Neural cell (in vitro differentiated cells): ENCODE measurements around the gene SLC15A2. TPM values are rescaled to one million over a fixed set of nuclear protein-coding genes. Genes with fewer than 3 reads are reported as not detected.

Source experiments
- H2AFZ ChIP-seq: fragments of 200-600, 300-800 bp; sonication (generic), shearing (Covaris generic); 2 replicates; pipeline ENCODE4 v1.6.0; 2014; ENCODE audit warnings: low read depth, mild to moderate bottlenecking, antibody characterized with exemption, low read length, moderate library complexity
- H3F3A ChIP-seq: fragments of 200-600 bp; shearing (Covaris generic); 2 replicates; pipeline ENCODE4 v1.6.1; 2016; ENCODE audit warnings: mild to moderate bottlenecking, moderate library complexity, mixed read lengths, antibody characterized with exemption, low read length; ENCODE audit not compliant: insufficient read depth, poor library complexity, severe bottlenecking
- H3K27ac ChIP-seq: fragments of 200-600, 300-800 bp; sonication (generic), shearing (Covaris generic); 2 replicates; pipeline ENCODE4 v1.5.1; 2014; ENCODE audit warnings: mild to moderate bottlenecking, low read length, moderate library complexity
- H3K27me3 ChIP-seq: fragments of 300-800, 200-600 bp; sonication (generic), shearing (Covaris generic); 2 replicates; pipeline ENCODE4 v1.6.0; 2014; ENCODE audit warnings: mild to moderate bottlenecking, low read depth, low read length, moderate library complexity; ENCODE audit not compliant: insufficient read depth
- H3K36me3 ChIP-seq: fragments of 300-800, 200-600 bp; sonication (generic), shearing (Covaris generic); 2 replicates; pipeline ENCODE4 v1.5.1; 2014; ENCODE audit warnings: mild to moderate bottlenecking, antibody characterized with exemption, low read length, moderate library complexity; ENCODE audit not compliant: insufficient read depth
- H3K4me2 ChIP-seq: fragments of 300-800, 200-600 bp; sonication (generic), shearing (Covaris generic); 2 replicates; pipeline ENCODE4 v1.6.0; 2014; ENCODE audit warnings: mild to moderate bottlenecking, low read length
- H3K4me3 ChIP-seq: fragments of 300-800, 200-600 bp; sonication (generic), shearing (Covaris generic); 2 replicates; pipeline ENCODE4 v1.5.1; 2014; ENCODE audit warnings: mild to moderate bottlenecking, low read length, moderate library complexity
- H3K79me2 ChIP-seq: fragments of 200-600 bp; shearing (Covaris generic); replicated peaks from 2 replicates; pipeline ENCODE4 v1.6.0; 2014; ENCODE audit warnings: mild to moderate bottlenecking, low read length, moderate library complexity; ENCODE audit not compliant: insufficient read depth
- H3K9ac ChIP-seq: fragments of 300-800, 200-600 bp; sonication (generic), shearing (Covaris generic); 2 replicates; pipeline ENCODE4 v1.6.1; 2016; ENCODE audit warnings: mild to moderate bottlenecking, low read length, mixed read lengths
- H3K9me2 ChIP-seq: fragments of 200-600 bp; shearing (Covaris generic); 2 replicates; pipeline ENCODE4 v1.6.1; 2016; ENCODE audit warnings: mild to moderate bottlenecking, low read length, mixed read lengths; ENCODE audit not compliant: insufficient read depth
- H3K9me3 ChIP-seq: fragments of 200-600, 300-800 bp; sonication (generic), shearing (Covaris generic); 2 replicates; pipeline ENCODE4 v1.6.1; 2016; ENCODE audit warnings: mild to moderate bottlenecking, mixed run types, low read length, moderate library complexity, mixed read lengths
- H4K20me1 ChIP-seq: fragments of 200-600 bp; shearing (Covaris generic); 2 replicates; pipeline ENCODE4 v1.6.1; 2016; ENCODE audit warnings: mild to moderate bottlenecking, mixed run types; ENCODE audit not compliant: insufficient read depth
- EP300 ChIP-seq: fragments of 450-650 bp; conservative IDR thresholded peaks from 2 replicates; pipeline ENCODE4 v1.6.1; 2014; ENCODE audit warnings: antibody characterized with exemption, mild to moderate bottlenecking, moderate library complexity; ENCODE audit not compliant: poor library complexity, severe bottlenecking
- EZH2 ChIP-seq: fragments of 200-600, 300-800 bp; shearing (Covaris generic), sonication (generic); IDR thresholded peaks from 2 replicates; pipeline ENCODE4 v1.6.1; 2014; ENCODE audit warnings: antibody characterized with exemption, low read length, borderline replicate concordance, mild to moderate bottlenecking; ENCODE audit not compliant: insufficient read depth, poor library complexity, severe bottlenecking
- MXI1 ChIP-seq: fragments of 450-650 bp; conservative IDR thresholded peaks from 2 replicates; pipeline ENCODE4 v1.6.1; 2014; ENCODE audit warnings: antibody characterized with exemption, mild to moderate bottlenecking; ENCODE audit not compliant: poor library complexity, severe bottlenecking
- POLR2AphosphoS5 ChIP-seq: IDR thresholded peaks from 2 replicates; pipeline ENCODE4 v1.6.1; 2012
- RAD21 ChIP-seq: fragments of 450-650 bp; conservative IDR thresholded peaks from 2 replicates; pipeline ENCODE4 v1.6.1; 2014; ENCODE audit warnings: antibody characterized with exemption, mild to moderate bottlenecking, moderate library complexity
- SMC3 ChIP-seq: fragments of 450-650 bp; conservative IDR thresholded peaks from 2 replicates; pipeline ENCODE4 v1.6.1; 2014; ENCODE audit warnings: antibody characterized with exemption, mild to moderate bottlenecking, moderate library complexity; ENCODE audit not compliant: poor library complexity
- TAF1 ChIP-seq: IDR thresholded peaks from 2 replicates; pipeline ENCODE4 v1.6.1; 2012; ENCODE audit warnings: low read depth
- polyA plus RNA-seq: library from polyadenylated mRNA; depleted of rRNA; stranded (reverse); fragments of >200 nt; gene quantifications from 2 replicates; pipeline ENCODE4 v1.2.3, GENCODE V29; 2014
- TF ChIP-seq, protein P1 (sequence below): fragments of 450-650 bp; IDR thresholded peaks from 2 replicates; pipeline ENCODE4 v1.5.1; 2014; ENCODE audit warnings: antibody characterized with exemption, mild to moderate bottlenecking, moderate library complexity; ENCODE audit not compliant: poor library complexity, severe bottlenecking
- TF ChIP-seq, protein P2 (sequence below): IDR thresholded peaks from 2 replicates; pipeline ENCODE4 v1.6.1; 2012; ENCODE audit warnings: borderline replicate concordance

The SLC15A2 gene
- polyA plus RNA-seq, 1 donor from 2014 or later: 1.6 TPM

DNA sequence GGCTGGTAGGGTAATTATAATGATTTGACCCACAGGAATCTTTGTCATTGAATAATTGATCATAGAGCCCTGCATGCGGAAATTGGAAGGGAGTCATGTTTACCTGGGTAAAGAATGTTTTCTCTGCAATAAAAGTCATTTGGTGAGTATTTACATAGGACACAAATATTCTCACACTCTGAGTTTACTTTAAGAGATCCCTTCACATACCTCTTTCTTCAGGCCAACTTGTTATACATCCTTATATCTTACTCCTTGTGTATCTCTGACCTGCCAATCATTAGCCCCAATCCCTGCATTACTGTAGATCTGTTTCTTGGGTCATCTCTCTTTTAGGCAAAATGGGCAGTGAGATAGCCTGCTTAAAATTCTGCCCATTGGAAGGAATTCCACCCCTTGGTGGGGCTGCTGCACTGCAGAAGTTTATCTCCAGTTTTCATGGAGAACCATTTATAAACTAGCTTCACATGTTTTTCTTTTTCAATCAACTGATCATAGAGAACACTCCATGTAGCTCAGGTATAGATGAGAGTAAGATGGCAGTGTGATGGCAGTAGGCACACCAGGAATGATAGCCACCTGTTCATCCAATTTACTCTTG is 81.6 kb downstream of the SLC15A2 start:
- Histone ChIP-seq H3K4me3 (no peak overlapping the region), H3K27ac (no peak overlapping the region), H3K36me3 (no peaks in the 10 kb centered on the region), H3K9me3 (no peaks in the 10 kb centered on the region), H3F3A (no peaks in the 10 kb centered on the region), H3K9ac (no peak overlapping the region), H4K20me1 (no peaks in the 10 kb centered on the region), H3K4me2 (no peak overlapping the region), H3K79me2 (no peaks in the 10 kb centered on the region), H2AFZ (no peak overlapping the region), H3K9me2 (no peaks in the 10 kb centered on the region), H3K27me3 (no peaks in the 10 kb centered on the region)
- TF ChIP-seq TAF1: no peak

DNA sequence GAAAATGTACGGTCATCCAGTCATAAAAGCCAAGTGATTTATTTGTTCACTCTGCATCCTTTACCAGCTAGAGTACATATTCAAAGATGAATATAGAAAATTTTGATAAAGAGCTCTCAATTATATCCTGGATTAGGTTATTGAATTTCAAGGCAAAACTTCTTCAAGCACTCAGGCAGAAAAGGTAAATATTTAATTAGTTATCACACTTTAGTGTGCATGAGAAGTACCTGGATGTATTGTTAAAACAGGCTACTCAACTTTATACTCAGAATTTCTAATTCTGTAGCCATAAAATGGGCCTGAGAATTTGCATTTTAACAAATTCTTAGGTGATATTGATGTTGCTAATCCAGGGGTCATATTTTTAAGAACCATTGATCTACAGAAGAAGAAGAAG is 82.5 kb downstream of the SLC15A2 start:
- Histone ChIP-seq H3K79me2 (no peaks in the 10 kb centered on the region), H3K36me3 (no peaks in the 10 kb centered on the region), H3K27me3 (no peaks in the 10 kb centered on the region), H4K20me1 (no peaks in the 10 kb centered on the region), H2AFZ (no peak overlapping the region), H3K9me3 (no peaks in the 10 kb centered on the region), H3K9ac (no peak overlapping the region), H3K9me2 (no peaks in the 10 kb centered on the region), H3F3A (no peaks in the 10 kb centered on the region), H3K27ac (no peak overlapping the region), H3K4me2 (no peak overlapping the region), H3K4me3 (no peak overlapping the region)
- TF ChIP-seq, protein P1, sequence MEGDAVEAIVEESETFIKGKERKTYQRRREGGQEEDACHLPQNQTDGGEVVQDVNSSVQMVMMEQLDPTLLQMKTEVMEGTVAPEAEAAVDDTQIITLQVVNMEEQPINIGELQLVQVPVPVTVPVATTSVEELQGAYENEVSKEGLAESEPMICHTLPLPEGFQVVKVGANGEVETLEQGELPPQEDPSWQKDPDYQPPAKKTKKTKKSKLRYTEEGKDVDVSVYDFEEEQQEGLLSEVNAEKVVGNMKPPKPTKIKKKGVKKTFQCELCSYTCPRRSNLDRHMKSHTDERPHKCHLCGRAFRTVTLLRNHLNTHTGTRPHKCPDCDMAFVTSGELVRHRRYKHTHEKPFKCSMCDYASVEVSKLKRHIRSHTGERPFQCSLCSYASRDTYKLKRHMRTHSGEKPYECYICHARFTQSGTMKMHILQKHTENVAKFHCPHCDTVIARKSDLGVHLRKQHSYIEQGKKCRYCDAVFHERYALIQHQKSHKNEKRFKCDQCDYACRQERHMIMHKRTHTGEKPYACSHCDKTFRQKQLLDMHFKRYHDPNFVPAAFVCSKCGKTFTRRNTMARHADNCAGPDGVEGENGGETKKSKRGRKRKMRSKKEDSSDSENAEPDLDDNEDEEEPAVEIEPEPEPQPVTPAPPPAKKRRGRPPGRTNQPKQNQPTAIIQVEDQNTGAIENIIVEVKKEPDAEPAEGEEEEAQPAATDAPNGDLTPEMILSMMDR: no peak
- TF ChIP-seq RAD21 (no peak), EZH2 (no peak), TAF1 (no peak), MXI1 (no peak), POLR2AphosphoS5 (no peak)

DNA sequence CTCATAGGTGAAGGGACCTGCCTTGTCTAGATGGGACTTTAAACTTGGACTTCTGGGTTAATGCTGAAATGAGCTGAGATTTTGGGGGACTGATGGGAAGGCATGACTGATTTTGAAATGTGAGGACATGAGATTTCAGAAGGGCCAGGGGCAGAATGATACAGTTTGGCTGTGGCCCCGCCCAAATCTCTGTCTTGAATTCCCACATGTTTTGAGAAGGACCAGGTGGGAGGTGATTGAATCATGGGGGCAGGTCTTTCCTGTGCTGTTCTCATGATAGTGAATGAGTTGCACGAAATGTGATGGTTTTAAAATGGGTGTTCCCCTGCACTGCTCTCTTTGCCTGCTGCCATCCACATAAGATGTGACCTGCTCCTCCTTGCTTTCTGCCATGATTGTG is 85.0 kb downstream of the SLC15A2 start:
- H3K4me3 ChIP-seq: no peak overlapping the region
- no peaks in the 10 kb centered on the region for H3K36me3 ChIP-seq
- H2AFZ ChIP-seq: no peak overlapping the region
- no peaks in the 10 kb centered on the region for H4K20me1 ChIP-seq
- no peak for TF ChIP-seq EZH2
- no peak for TF ChIP-seq SMC3
- TF ChIP-seq RAD21: no peak
- TF ChIP-seq, protein P2, sequence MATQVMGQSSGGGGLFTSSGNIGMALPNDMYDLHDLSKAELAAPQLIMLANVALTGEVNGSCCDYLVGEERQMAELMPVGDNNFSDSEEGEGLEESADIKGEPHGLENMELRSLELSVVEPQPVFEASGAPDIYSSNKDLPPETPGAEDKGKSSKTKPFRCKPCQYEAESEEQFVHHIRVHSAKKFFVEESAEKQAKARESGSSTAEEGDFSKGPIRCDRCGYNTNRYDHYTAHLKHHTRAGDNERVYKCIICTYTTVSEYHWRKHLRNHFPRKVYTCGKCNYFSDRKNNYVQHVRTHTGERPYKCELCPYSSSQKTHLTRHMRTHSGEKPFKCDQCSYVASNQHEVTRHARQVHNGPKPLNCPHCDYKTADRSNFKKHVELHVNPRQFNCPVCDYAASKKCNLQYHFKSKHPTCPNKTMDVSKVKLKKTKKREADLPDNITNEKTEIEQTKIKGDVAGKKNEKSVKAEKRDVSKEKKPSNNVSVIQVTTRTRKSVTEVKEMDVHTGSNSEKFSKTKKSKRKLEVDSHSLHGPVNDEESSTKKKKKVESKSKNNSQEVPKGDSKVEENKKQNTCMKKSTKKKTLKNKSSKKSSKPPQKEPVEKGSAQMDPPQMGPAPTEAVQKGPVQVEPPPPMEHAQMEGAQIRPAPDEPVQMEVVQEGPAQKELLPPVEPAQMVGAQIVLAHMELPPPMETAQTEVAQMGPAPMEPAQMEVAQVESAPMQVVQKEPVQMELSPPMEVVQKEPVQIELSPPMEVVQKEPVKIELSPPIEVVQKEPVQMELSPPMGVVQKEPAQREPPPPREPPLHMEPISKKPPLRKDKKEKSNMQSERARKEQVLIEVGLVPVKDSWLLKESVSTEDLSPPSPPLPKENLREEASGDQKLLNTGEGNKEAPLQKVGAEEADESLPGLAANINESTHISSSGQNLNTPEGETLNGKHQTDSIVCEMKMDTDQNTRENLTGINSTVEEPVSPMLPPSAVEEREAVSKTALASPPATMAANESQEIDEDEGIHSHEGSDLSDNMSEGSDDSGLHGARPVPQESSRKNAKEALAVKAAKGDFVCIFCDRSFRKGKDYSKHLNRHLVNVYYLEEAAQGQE: no peak
- TF ChIP-seq TAF1: no peak
- no peak for TF ChIP-seq MXI1
- TF ChIP-seq EP300: no peak
- TF ChIP-seq POLR2AphosphoS5: no peak
- TF ChIP-seq, protein P1: no peak
- no peak overlapping the region for H3K4me2 ChIP-seq
- no peak overlapping the region for H3K9ac ChIP-seq
- H3K9me3 ChIP-seq: no peaks in the 10 kb centered on the region
- H3K27me3 ChIP-seq: no peaks in the 10 kb centered on the region
- no peaks in the 10 kb centered on the region for H3F3A ChIP-seq
- no peaks in the 10 kb centered on the region for H3K9me2 ChIP-seq
- no peak overlapping the region for H3K27ac ChIP-seq
- no peaks in the 10 kb centered on the region for H3K79me2 ChIP-seq
